Measurements from ENCODE around the gene IKZF1.
"Not testable (repeated sequence)": the region's sequence is repeated elsewhere in the genome, so short reads cannot be mapped to it uniquely, and the experiment has no call there.

The IKZF1 gene

DNA sequence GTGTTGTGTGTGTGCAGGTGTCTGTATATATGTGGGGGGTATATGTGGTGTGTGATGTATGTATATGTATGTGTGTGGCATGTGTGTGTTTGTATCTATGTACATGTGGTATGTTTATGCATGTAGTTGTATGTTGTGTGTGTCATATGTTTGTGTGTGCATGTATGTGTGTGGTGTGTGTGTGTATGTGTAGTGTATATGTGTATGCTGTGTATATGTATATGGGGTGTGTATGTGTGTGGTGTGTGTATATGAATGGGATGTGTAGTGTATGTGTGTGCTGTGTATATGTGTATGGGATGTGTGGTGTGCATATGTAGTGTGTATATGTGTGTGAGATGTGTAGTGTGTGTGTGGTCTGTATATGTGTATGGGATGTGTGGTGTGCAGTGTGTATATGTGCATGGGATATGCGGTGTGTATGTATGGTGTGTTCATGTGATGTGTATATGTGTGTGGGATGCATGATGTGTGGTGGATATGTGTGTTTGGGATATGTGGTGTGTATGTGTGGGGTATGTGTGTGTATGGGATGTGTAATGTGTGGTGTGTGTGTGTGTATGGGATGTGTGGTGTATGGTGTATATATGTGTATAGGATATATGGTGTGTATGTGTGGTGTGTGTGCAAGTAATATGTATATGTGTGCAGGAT is 30.0 kb downstream of the IKZF1 start:
- DNase-seq (ENCODE audit: low read depth in 2 of 2): no peak

DNA sequence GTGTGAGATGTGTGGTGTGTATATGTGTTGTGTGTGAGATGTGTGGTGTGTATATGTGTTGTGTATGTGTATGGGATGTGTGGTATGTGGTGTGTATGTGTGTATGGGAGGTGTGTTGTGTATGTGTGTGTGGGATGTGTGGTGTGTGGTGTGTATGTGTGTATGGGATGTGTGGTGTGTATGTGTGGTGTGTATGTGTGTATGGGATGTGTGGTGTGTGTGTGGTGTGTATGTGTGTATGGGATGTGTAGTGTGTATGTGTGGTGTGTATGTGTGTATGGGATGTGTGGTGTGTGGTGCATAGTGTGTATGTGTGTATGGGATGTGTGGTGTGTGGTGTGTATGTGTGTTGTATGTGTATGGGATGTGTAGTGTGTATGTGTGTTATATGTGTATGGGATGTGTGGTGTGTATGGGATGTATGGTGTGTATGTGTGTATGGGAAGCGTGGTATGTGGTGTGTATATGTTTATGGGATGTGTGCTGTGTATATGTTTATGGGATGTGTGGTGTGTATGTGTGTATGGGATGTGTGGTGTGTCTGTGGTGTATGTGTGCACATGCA is 30.8 kb downstream of the IKZF1 start:
- no peak for DNase-seq (ENCODE audit: low read depth in 2 of 2)

DNA sequence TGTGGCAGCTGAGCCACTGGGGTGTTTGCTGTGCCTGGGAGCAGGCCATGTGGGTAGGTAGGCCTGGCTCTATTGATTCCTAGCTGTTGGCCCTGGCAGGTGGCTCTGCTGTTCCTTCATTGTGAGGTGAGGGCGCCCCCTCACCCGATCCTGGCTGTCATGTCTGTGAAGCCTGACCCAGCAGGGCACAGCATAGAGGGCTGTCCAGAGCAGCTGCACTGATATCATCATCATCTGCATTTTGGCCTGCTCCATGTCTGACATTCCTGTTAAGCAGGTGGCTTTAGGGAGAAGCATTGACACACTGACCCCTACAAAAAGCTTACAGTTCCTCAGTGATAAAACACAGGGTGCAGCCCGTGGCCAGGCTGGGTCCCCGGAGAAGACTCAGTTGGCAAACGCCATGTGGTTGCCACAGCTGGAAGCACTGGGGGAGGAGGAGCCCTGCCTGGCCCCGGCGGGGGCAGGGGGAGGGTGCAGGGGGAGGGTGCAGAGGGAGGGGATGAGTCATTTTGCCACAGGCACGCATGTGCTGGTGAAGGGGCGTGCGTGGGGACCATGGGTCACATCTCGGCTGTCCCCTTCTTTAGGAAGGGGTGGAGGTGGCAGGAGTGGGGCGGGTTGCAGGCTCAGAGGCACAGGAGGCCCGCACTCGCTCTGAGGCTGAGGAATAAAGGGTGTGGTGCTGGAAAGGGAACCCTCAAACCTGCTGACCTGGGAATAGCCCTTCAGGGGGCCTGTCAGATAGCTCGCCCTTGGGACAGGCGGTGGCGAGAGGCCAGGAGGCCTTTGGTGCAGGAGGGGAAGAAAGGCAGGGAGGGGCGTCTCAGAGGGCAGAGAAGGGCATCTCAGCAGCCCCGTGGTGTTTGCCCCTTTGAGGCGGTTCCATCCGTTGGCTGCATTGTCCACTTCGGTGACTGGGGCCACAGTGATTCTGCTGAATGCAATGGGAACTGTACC is 31.6 kb downstream of the IKZF1 start:
- DNase-seq (ENCODE audit: low read depth in 2 of 2): peak; percentile 64 to 66

DNA sequence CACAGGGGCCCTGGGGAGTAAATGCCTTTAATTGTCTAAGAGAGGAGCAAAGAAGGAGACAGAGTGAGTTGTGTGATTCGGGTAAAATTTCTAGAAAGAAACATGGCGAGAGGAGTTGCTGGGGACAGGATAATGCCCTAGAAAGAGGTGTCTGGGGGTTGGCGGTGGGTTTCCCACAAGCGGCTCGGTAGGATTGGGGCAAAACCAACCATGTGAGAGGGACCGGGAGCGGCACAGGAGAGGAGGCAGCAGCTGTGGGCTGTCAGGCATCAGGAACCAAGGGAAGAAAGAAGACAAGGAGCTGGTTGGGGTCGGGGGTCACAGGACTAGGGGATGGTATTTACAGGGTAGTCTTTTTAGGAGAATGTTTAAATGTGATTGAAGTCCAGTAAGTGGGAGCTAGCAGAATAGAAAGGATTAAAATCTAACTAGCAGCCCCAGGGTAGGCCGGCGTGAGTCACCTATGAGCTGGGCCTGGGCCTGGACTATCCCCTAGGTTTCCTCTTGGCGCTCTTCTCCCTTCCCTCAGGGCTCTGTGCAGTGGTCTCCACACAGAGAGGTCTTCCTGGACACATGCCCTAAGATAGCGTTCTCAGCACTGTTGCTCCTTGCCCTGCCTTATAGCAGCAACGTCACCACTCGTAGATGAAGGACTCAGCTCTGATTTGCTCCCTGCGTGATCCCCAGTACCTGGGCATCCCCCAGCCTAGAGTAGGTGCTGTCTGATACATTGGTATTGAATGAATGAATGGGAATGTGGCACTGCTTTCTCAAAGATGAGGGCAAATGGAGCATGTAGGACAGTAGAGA is 32.6 kb downstream of the IKZF1 start:
- DNase-seq (ENCODE audit: low read depth in 2 of 2): no peak

DNA sequence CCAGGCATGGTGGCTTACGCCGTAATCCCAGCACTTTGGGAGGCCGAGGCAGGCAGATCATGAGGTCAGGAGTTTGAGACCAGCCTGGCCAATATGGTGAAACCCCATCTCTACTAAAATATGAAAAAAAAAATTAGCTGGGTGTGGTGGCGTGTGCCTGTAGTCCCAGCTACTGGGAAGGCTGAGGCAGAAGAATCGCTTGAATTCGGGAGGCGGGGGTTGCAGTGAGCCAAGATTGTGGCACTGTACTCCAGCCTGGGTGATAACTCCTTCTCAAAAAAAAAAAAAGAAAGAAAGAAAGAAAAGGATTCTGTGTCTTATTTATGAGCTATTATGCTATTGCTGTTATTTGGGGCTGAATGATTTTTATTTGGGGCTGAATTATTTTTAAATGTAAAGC is 35.0 kb downstream of the IKZF1 start:
- DNase-seq (ENCODE audit: low read depth in 2 of 2): not testable (repeated sequence)

DNA sequence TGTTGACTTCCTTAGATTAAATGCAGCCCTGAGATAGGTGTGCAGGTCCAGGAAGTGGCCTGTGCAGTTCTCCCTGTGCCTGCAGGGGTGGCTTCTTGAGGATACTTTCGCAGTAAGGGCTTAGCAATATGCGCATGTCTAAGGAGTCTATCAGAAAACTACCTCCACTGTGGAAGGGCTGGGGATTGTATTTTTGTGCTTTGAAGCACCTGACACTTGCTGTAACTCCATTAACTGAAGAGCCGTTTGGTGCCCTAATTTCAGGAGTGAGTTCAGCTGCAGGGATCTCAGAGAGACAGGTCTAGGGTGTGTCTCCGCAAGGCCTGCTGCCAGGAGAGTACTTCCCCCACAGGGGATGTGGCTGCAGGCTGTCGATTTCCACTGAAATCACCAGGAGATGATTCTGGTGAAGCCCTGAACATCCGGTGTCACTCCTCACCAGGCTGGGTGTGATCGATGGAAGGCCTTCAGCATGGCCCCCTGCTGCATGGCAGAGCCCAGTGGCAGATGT is 35.5 kb downstream of the IKZF1 start:
- DNase-seq (ENCODE audit: low read depth in 2 of 2): no peak

DNA sequence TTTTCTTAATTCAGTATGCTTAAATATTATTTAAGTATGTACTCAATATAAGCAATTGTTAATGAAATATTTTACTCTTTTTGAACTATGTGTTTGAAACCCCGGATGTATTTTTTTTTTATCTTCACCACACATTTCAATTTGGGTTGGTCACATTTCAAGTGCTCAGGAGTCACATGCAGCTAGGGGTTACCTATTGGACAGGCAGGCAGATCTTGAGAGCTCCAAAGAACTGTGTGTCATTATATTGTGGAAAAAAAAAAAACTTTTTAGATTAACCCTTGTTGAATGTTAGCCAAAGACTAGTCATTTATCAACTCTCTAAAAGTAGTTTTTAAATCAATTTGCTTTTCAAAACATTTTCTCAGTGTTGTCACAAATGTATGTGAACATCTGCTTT is 37.2 kb downstream of the IKZF1 start:
- no peak for DNase-seq (ENCODE audit: low read depth in 2 of 2)

DNA sequence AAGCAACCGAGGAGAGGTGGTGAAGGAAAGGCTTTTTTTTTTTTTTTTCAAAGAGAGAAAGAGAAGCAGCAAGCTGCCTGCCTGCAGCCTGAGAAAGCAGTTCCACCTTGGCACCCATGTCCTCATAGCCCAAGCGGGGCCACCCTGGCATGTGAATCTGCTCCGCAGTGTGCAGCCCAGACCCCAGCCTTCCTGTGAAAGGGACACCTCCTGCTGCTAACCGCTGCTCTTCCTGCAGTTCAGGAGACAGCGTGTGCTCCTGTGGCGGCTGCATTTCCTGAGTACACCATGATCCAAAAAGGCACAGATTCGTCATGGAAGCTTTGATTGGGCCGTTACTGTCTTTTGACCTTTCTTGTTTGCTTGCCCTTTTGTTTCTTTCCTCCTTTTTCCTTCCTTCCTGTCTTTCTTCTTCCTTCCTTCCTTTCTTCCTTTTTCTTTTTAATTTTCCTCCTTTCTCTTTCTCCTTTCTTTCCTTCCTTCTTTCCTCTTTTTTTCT is 38.1 kb downstream of the IKZF1 start:
- DNase-seq (ENCODE audit: low read depth in 2 of 2): no peak

DNA sequence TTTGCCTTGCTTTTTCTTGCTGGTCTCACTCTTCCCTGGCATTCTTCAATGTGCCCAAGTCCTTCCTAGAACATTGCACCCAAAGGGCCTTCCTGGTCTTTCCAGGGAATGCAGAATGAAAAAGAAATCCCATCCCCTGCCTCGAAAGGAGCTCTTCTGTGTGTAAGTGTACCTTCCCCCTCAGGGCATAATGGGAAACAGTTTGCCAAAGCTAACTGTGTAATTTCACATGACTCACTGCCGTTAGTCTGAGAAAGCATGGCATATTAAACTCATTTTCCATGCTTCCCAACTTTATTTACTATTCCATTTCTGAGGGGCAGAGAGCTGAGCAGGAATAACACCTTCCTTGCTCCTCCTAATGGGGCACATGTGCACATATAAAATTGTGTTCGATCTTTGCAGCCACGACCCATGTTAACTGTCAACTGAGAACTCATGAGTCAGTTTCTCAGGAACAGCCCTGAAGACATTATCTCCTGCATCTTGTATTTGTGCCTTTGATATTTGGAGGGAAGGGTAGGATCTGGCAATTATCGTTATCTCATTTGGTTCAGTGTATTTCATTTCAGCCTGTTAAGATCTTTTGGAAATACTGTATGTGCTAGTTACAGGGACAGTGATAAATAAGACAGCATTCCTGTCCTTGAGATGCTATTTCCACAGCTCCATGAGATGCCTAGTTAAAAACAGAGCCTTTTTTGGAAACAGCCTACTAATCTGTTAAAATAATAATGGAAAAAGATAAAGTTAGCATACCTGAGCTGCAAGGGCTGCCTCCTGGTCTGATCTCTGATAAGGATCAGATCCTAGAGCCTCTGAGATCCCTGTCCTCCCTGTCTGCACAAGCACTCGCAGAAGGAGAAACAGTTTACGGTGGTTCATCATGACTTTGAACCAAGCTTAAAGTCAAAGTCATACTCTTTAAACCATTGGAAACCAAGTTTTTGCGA is 42.3 kb downstream of the IKZF1 start:
- DNase-seq (ENCODE audit: low read depth in 2 of 2): no peak

DNA sequence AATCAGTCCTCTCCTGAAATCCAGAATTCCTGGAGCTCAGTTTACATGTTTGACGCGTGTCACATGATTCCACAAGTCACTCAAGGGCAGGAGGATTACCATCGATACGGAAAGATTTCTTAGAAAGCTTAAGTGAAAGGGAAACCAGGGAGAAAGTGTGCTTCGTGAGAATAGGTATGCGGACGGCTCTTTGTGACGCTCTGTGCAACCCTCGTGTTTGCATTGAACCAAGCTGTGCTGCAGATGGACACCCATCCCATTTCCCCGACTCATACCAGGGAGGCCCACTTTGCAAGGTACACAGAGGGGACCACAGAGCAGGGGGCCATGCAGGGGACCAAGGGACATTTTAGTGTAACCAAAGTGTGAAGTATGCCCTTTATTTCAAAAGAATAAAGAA is 43.2 kb downstream of the IKZF1 start:
- no peak for DNase-seq (ENCODE audit: low read depth in 2 of 2)

DNA sequence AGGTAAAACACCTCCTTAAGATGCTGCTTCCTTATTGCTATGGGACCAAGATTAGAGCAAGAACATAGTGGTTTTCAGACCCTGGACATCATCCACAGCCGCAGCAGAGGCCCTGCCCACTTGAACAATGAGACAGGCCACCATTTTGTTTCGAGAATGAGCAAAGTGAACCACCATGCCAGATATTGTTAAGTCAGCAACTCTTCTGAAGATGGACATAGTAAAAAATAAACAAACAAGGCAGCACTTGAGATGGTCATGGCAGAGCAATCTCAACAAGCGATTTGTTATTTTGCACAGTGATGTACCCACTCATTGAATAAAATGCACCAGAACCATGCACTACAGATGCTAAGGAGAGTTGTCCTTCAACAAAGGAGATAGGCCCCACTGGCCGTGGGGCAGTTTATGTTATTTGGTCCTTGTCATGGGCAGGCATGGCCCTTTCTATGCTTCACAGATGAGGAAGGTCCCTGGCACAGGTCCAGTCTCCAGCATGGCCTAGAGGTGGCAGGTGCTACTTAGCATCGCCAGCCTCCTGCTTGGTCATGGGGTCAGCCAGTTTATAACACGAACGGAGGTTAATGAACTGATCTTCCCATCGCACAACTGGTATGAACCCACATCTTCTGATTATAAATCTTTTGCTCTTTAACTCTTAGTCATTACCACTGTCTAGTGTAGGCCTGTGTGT is 44.1 kb downstream of the IKZF1 start:
- DNase-seq (ENCODE audit: low read depth in 2 of 2): no peak

DNA sequence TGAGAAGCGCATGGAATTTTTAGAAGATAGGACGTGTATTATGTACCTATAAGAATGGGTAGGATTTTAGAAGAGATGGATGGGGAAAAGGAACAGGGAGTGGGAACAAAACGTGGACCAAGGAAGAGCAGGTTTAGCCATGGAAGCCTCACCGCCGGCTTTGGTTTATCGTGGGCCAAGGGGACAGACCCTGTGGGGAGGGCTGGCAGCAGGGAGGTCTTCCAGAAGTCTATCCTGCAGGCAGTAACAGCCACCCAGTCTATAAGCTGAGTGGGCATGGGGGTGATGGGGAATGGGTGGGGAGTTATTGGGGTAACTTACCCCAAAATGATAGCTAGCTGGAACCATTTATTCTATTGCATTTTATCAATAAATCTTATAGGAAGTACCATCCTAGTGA is 44.9 kb downstream of the IKZF1 start:
- no peak for DNase-seq (ENCODE audit: low read depth in 2 of 2)

DNA sequence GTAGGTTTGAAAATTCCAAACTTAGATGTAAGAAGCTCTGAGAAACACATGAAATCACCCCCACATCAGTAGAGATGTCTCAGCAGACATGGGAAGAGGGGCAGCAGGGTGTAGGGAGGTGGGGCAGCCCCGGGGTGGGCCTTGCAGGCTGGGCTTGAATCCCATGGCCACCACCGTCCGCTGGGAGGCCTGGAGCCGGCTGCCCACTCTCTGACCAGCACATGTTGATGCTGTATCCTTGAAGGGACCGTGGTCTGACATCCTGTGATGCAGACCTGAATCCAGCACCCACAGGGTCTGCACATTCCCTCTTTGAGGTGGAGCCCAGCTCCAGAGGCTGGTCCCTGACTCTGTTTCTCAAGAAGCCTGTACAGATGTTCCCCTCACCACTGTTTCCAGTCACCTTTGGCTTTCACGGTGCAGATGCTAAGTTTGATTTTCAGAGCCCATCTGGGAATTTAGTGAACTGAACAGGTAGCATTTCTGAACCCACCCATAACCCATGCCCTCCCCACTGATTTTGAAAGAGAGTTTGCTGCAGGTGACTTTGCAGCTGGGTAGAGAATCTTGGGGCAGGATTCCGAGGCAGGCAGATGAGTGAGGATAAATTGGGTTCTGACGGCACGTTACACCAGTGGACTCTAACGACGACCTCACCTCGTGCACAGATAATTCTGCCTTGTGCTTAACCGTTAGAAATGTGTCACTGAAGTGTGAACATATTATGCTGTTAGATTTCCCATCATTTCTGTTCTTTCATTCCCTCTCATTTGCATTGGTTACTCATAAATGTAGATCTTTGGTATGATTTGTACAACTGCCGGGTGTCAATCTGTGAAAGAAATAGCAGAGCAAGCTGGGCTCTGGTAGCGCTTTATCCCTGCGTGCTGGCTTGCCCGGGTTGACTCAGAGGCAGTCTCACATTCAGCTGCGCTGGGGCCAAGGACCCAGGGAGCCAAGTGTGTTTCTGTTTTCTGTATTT is 45.7 kb downstream of the IKZF1 start:
- DNase-seq (ENCODE audit: low read depth in 2 of 2): peak in 1 of 2 donors; percentile 44

DNA sequence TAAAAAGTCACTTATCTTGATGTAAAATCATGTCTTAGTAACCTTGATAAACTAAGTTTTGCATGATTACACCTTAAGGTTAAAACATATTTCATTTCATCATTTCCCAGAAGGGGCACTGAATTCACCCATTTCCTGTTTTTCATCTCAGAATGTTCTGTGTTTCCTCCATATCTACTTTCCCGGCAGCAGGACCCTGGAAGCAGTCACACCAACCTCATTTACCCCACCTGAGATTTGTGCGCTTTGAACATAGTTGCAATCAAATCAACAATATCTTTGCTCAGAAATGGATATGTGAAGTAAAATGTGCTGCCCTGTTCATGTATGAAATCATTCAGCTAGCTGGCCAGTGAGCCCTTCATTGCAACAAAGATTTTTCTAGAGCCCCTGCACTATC is 46.8 kb downstream of the IKZF1 start:
- DNase-seq (ENCODE audit: low read depth in 2 of 2): no peak

DNA sequence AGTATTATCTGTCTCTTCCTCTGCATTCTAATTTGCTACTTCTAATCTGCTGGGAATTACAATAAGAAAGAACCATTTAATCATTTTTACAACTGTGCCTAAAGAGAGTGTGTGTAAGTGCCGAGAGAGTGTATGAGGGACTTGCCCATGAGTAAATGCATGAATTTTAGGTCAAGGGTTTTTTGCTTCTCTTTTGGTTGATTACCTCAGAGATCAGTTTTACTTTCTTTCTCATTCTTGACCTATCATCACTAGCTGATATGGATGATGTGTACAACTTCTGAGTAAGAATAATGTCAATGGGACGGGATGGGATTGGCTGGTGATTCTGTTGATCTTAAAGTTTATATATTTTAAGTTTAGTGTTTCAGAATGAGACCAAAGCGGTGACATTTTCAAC is 47.8 kb downstream of the IKZF1 start:
- DNase-seq (ENCODE audit: low read depth in 2 of 2): no peak

DNA sequence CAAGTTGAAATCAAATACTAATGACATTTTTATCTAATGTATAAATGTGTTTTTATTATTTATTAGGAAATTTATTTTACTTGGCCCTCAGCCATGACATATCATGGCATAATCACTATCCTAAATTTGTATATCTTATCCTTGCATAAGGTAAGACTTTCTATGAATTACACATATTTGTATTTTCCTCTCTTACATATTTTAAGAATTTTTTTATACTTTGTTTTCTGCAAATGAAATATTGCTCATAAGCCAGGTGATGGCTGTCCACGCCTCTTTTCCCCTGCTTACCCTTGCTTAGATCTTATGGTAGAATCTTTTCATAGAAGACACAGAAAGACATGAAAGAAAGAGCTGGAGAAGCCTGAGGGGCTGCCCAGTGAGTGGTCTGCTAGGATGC is 48.2 kb downstream of the IKZF1 start:
- DNase-seq (ENCODE audit: low read depth in 2 of 2): no peak

DNA sequence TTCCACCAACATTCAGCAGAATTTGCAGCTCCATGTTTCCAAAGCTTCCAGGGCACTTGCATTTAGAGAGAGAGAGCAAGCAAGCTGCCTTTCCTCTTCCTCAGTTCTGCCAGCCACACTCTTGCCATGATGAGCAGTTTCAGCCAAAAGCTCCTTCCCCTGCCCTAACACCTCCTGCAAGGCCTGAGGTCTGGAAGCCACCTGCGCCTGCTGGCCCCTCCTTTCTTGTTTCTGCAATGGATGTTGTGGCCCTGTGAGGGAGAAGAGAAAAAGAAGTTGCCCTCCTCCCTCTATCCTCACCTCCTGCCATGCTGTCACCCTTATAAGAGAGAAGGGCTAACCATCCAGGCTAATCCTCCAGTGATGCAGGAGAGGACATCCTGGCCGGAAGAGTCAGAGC is 48.7 kb downstream of the IKZF1 start:
- no peak for DNase-seq (ENCODE audit: low read depth in 2 of 2)

DNA sequence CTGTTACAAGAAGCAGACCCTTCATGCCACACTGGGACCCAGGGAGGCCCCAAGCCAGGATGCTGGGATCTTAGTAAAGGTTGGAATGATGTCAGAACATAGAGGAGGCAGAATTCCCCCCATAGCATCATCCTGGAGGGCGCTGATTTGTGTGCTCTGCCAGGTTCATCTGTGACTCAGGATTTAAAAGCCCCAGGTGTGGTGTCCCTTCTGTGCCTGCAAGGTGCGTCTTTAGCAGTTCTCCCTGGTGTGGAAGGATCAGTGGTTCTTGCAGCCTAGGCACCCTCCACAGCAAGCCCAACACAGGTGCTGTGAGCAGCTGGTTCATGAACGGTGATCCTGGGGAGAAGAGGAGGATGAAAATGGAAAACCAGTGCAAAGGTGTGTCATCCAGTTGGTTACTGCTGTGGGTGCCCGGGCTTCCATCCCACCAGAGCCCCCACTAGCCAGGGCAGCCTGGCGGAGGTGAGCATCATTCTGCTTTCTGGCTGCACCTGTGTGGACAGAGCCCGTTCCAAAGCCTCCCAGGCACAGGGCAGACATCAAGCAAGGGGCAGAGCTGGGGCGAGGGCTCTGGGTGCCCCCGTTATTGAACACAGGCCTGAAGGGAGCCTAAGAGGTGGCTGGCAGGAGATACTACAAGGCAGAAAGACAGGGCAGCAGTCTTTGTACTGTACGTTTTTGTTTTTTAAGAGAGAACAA is 49.5 kb downstream of the IKZF1 start:
- no peak for DNase-seq (ENCODE audit: low read depth in 2 of 2)

Data from stimulated activated CD8-positive, alpha-beta memory T cell treated with anti-CD3 and anti-CD28 coated beads, Interleukin-7, amount 100 ng/mL, for 1 hour (primary cell).